Measurements from ENCODE around the gene SLC27A1. TPM values are rescaled to one million over a fixed set of nuclear protein-coding genes. Genes with fewer than 3 reads are reported as not detected.

SLC27A1 gene
- total and polyA plus RNA-seq, 2 experiments from 2014 or later, result 3.5 to 11.6 TPM

- Mint-ChIP-seq H3K27me3 (ENCODE audit: insufficient read depth, low read depth, poor library complexity) (peaks cover 22% of the 10 kb centered on the region), H3K4me1 (no peaks in the 10 kb centered on the region), H3K27ac (no peak overlapping the region), H3K9me3 (peaks cover 6% of the 10 kb centered on the region; the same call in 1 of the 3 replicates), H3K4me3 (no peak overlapping the region), H3K36me3 (ENCODE audit: low read depth) (peaks cover 6% of the 10 kb centered on the region)
- no peaks in the 10 kb centered on the region for H3K79me2 ChIP-seq (replicated peaks; ENCODE audit: insufficient read depth)
- no peak for DNase-seq (ENCODE audit: low spot score)
- TF ChIP-seq REST (IDR thresholded peaks at IDR 0.05; ENCODE audit: unreplicated experiment), result no peak
- no peak for TF ChIP-seq ZNF462 (CRISPR knock-in tag; IDR thresholded peaks at IDR 0.05)
- no peak for TF ChIP-seq ZNF331 (CRISPR knock-in tag; IDR thresholded peaks at IDR 0.05; ENCODE audit: low read depth)
- no peak for TF ChIP-seq NANOG (IDR thresholded peaks at IDR 0.05; ENCODE audit: borderline replicate concordance)
- TF ChIP-seq EZH2 (IDR thresholded peaks at IDR 0.05; ENCODE audit: low read depth, unreplicated experiment), result no peak
- TF ChIP-seq CTCF (conservative IDR thresholded peaks at IDR 0.05; ENCODE audit: low read depth in 2 of 2), result no peak
- TF ChIP-seq CREB1 (CRISPR knock-in tag; IDR thresholded peaks at IDR 0.05; ENCODE audit: low read depth), result no peak
- no peak for TF ChIP-seq ETS1 (IDR thresholded peaks at IDR 0.05)
- TF ChIP-seq STAT1 (IDR thresholded peaks at IDR 0.05; ENCODE audit: unreplicated experiment), result no peak
- no peak for TF ChIP-seq EZH2phosphoT487 (IDR thresholded peaks at IDR 0.05; ENCODE audit: unreplicated experiment)
- TF ChIP-seq POLR2AphosphoS5 (IDR thresholded peaks at IDR 0.05; ENCODE audit: low read depth), result no peak
- no peak overlapping the region for H2AFZ ChIP-seq
- no peaks in the 10 kb centered on the region for H4K20me1 ChIP-seq (replicated peaks; ENCODE audit: insufficient read depth)
- H3K27me3 ChIP-seq (ENCODE audit: insufficient read depth), result no peaks in the 10 kb centered on the region
- no peaks in the 10 kb centered on the region for H3K4me1 ChIP-seq (ENCODE audit: insufficient read depth)
- no peak overlapping the region for H3K4me2 ChIP-seq
- H3K27ac ChIP-seq (ENCODE audit: low read depth), result no peak overlapping the region
- H3K9me2 ChIP-seq (ENCODE audit: insufficient read depth), result no peaks in the 10 kb centered on the region
- no peaks in the 10 kb centered on the region for H3K36me3 ChIP-seq (ENCODE audit: insufficient read depth)
- no peak overlapping the region for H3K4me3 ChIP-seq
- ATAC-seq, result no peak
- peaks cover 7% of the 10 kb centered on the region; the same call in 1 of the 2 replicates for H3F3A ChIP-seq (replicated peaks; ENCODE audit: low read depth)
These were observed 54.3 kb downstream of the SLC27A1 start for GRCh38 chr19:17524651-17525050.
